GM21825 (cell line): ENCODE data around the gene BCAP29.

Experiments
- ATAC-seq: cut with Tn5 transposase; IDR thresholded peaks from one replicate; pipeline ENCODE4 v1.9.1; 2021; ENCODE audit warnings: mild to moderate bottlenecking, moderate library complexity; ENCODE audit not compliant: unreplicated experiment

BCAP29 gene

DNA sequence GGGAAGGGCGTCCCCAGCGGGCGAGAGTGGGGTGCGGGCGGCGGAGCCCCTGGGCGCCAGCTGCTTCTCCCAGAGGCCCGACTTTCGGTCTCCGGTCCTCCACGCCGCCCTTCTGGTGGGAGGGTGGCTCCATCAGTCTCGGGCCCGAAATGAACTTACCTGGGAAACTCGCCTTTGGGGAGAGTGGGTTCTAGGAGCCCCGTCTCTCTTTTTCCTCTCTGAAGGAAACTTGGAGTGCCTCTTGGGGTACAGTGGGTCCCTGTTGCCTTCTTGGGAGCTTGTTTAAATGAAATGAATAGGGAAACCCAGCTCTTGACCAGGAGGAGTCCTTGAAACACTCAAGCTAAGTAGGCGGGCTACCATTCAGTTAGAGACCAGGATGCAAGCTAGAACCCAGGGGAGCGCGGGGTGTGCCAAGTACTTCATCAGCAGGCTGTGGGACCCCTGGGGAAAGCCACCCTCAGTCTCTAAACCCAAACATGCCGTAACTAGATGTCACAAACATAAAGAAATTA, 81.9 kb downstream of the BCAP29 start:
- ATAC-seq = no peak

DNA sequence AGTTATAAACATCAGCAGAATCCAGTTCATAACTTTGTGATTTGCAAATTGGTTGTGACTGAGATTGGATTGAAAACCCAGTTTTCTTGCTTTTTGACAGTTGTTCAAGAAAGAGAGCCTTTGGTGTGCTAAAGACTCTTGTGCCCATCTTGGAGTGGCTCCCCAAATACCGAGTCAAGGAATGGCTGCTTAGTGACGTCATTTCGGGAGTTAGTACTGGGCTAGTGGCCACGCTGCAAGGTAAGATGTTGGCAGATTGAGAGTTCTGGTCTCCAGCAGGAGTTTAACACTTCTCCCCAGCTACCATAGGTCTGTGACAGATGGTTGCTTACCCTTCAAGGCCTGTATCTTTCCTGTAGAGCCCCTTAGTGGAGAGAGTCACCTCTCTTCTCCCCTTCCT, 83.2 kb downstream of the BCAP29 start:
- no peak for ATAC-seq

DNA sequence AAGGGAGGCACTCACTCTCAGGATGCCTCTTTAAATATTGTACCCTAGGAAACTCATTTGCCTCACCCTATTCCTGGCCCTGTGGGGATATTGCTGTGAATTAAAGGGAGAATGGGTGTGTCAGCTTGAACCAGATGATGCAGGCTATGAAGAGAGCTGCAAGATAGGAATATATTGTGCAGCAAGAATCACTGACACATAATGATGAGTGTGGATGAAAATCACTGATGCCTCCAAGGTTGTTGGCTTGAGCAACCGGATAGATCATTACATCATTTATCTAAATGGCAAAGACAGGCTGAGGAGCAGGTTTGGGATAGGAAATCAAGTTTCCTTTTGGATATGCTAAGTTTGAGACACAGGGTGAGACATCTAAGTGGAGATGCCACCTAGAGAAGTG, 86.7 kb downstream of the BCAP29 start:
- no peak for ATAC-seq

DNA sequence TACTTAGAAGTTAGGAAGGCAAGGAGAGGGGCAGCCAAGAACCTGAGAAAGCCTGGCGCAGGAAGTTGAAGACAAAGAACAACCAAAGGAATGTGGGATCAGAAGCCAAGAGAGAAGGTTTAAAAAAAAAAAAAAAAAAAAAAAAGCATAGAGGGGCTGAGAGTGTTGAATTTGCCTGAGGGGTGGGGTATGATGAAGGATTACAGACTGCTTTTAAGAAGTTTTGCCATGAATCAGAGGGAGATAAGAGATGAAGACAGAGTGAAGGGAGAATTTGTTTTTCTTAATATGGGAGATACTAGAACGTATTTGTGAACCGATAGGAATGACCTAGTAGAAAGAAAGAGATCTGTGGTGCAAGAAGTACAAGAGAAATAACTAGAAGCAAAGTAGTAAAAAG, 87.3 kb downstream of the BCAP29 start:
- no peak for ATAC-seq

DNA sequence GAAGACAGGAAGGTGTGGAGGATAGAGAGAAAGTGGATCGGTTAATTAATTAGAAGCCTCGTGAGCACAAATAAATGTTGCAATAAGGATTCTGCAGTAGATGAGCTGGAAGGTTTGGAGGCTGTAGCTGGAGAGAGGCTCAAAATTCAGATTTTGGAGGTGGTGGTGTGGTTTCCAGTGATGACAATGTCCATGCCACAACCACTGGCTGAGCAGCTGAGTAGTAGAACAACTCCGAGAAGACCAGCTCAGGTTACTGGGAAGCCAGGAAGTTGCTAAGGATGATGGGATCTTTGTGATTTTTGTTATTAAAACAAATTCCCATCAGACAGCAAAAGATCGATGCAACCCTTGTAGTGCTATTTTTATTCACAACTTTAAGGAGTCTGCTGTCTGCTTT, 88.2 kb downstream of the BCAP29 start:
- ATAC-seq = no peak
